GM21576 (cell line): ENCODE measurements around the gene CNTN4.

Experiments
- ATAC-seq: cut with Tn5 transposase; IDR thresholded peaks from one replicate; pipeline ENCODE4 v1.9.1; 2021; ENCODE audit warnings: mild to moderate bottlenecking, moderate library complexity; ENCODE audit not compliant: unreplicated experiment

CNTN4 gene

DNA sequence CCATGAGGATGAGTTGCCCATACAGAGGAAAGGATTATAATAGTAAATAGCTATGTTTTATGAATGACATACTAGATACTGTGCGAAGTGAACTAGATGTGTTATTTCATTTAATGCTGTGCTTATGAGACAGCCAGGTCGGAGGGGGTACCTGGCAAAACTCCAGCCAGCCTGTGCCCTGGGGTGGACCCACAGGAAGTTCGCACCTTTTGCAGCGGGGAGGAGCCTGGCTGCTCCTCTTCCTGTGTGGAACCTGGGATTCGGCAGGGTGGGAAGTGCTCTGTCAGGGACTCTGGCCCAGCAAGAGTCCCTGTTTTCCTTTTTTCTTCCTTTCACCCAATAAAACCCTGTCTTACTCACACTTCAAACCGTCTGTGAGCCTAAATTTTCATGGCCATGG lies 559.3 kb downstream of the CNTN4 start:
- ATAC-seq: no peak

GRCh38 chr3:2659896-2660295 lies 561.2 kb downstream of the CNTN4 start:
- ATAC-seq: no peak

DNA sequence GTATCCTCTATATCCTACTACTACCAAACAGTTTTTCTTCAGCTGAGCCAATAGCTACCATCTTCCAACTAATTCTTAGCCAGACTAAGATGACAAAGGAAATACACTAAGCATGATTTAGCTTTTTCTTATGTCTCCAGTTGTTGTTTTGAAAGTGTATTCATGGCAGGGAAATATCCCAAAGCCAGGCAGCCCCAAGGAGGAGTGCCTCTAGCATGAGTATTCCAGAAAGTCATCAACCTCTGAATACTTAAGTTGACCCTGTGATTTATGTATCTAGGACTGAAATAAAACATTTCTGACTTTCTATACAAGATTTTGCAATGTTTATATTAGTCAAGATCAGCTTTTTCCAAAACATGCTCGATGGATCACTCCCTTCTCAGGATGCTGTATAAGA lies 562.4 kb downstream of the CNTN4 start:
- ATAC-seq: no peak

DNA sequence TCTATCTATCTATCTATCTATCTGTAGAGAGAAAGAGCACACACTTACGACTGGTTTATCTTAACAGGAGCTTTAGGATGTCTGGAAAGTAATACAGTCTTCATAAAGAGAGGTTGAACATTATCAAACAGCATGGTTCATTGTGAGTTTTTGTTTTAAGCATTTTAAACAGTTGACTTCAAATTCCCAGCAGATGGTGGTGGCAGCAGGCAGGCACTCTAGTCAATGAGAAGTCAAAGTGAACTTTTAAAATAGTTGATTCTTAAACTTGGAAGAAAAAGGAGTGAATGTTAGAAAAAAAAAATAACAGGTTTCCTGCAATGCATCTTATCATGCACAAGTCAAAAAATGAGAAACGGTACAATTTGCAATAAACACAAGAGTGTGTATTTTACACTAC lies 578.8 kb downstream of the CNTN4 start:
- ATAC-seq: no peak

DNA sequence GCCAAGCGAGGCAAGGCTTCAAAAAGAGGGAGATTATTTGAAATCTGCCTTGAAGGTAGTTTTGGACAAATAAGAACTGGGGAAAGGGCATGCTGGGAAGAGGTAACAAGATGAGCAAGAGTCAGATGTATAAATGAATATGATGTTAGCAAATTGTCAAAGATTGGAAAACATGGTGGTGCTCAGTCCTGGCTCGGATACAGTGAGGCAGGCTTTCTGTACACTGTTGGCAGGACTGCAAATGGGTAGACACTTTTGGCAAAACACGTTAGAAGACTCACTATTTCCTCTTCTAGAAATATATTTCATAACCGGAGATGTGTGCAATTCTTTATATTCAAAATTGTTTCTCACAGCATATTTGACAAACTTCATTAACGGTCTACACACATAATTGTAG lies 581.6 kb downstream of the CNTN4 start:
- no peak for ATAC-seq

DNA sequence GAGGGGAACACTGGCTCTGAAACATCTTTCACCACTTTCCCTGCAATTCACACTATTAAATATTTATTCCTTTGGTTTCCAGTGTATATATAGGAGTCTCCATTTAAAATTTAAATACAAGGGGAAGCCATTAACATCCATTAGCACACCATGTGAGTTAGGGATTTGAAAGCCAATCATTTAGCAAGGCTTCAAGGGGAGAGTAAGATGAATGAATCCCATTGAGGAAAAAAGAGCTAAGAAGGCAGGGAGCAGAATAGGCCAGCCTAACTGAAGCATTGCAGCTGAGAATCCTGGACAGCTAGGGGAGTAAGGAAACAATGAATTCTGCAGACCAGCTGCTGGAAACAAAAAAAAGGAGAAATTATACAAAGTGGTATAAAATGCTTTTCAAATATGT lies 585.4 kb downstream of the CNTN4 start:
- ATAC-seq: no peak

DNA sequence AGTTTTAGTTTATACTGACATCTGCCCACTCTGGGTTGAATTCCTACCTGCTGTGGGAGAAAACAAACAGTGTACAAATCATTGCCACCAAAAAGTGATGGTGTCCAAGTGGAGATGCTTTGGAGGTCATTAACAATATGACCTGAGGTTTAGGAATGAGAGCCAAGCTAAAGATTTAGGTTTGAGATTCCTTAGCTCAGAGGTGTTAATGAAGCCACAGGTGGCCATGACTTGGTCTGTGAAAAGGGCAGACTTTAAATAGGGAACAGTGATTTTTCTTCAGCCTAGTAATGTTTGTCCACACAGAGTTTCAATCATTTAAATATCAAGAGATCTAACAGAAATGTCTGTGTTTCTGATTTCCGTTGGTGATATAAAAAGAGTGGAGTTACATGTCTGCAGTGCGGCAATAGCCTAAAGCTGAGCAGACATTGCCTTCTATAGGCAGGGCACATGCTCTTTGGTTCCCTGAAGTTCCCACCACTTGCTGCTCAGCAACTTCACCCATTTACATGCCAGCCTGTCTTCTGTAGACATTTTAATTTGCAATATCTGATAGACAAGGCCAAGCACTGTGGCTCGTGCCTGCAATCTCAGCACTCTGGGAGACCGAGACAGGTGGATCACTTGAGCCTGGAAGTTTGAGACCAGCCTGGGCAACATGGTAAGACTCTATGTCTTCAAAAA lies 588.3 kb downstream of the CNTN4 start:
- no peak for ATAC-seq

GRCh38 chr3:2697589-2697988 lies 598.9 kb downstream of the CNTN4 start:
- no peak for ATAC-seq

- ATAC-seq: no peak
Measured at GRCh38 chr3:2701471-2701870, 602.8 kb downstream of the CNTN4 start.

DNA sequence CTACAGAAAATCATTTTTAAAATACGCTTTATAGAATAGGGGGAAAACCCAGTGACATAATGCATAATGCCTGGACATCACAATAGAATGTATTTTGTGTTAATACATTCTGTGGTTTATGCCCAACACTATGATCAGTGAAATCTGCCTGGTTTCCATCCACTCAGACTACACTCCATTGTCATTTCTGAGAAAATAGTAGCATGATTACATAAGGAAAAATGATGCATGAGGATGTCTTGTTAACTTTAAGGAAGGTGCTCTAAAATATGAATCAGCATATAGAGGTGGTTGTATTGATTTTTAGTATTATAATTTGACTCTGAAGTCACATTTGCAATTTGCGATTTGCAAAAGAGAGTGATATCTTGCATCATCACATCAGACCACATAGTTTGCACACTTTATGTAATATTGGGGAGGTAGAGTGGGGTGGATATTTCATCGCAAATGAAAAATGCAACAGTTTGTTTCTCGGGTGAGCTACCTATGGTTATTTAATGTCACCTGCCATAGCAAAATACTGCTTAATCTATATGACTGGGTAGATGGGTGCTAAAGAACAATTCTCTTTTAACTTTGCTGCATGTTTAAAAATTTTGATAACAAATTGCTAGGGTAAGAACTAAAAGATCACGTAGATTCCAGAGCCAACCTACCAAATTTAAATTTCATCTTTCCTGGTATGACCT lies 607.6 kb downstream of the CNTN4 start:
- ATAC-seq: no peak

GRCh38 chr3:2706836-2707210 lies 608.2 kb downstream of the CNTN4 start:
- no peak for ATAC-seq

GRCh38 chr3:2711081-2711480 lies 612.4 kb downstream of the CNTN4 start:
- ATAC-seq: no peak

DNA sequence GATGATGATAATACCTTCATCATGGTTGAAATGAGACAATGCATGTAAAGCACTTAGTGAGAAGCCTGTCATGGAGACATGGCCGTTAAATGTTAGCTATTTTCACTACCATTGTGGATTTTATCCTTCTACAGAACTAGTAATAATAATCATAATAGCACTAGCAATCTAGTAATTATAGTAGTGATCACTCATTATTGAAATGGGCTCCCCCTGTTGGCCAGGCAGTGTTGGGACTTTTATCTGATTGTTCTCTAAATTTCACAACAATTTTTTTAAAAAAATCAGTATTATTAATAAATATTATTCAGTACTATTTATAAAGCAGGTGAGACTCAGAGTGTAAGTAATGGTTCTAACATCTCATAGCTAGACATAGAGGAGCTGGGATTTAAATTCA lies 615.3 kb downstream of the CNTN4 start:
- no peak for ATAC-seq

- ATAC-seq: no peak
Measured at GRCh38 chr3:2714834-2715233, 616.2 kb downstream of the CNTN4 start.

GRCh38 chr3:2727101-2727500 lies 628.4 kb downstream of the CNTN4 start:
- no peak for ATAC-seq

DNA sequence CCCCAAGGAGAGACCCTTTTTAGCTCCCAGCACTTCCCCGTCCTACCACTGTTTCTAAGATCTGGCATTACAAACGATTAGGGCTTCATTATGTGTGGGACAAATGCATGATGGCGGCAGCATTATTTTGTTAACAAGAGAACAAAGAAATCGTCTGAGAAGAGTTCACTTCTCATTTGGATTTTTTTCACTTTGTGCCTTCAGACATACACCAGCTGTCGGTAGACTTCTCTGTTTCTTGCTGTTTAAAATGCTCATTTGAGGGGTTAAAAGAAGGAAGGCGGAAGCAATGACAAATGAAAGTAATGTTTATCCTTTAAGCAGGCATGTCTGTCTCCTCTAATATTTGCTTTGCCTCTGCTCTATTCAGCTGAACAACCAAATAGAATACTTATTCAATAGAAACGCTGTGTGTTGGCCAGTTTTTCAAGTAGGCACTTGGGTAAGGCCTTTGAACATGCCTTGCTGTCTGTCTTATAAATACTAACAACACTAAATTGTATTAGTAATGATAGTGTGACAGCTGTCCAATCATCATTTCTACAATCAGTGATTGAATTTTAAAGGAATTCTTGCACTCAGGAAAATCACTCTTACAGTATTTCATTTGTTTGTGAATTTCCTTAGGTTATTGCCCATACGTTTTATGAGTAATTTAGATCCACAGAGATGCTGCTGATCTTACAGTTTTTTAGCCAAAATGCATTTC lies 629.1 kb downstream of the CNTN4 start:
- ATAC-seq: no peak

DNA sequence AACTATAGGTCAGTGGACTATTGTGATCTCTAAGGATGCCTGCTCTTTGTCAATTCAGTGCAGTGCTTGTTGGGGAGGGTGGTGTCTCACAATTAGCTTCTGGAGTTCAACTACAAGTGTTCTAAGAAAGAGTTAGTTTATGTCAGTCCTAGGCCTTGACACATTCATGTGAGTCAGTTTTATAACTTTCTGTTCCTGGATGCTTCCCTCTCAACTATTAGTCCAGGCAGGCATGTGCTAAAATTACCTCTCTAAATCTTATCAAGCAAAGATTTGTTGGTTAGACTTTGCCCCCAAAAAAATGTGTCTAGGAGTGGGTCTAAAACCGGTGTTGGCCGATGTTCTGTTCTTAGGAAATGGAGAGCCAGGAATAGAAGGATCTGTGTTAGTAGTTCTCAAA lies 633.2 kb downstream of the CNTN4 start:
- ATAC-seq: no peak

DNA sequence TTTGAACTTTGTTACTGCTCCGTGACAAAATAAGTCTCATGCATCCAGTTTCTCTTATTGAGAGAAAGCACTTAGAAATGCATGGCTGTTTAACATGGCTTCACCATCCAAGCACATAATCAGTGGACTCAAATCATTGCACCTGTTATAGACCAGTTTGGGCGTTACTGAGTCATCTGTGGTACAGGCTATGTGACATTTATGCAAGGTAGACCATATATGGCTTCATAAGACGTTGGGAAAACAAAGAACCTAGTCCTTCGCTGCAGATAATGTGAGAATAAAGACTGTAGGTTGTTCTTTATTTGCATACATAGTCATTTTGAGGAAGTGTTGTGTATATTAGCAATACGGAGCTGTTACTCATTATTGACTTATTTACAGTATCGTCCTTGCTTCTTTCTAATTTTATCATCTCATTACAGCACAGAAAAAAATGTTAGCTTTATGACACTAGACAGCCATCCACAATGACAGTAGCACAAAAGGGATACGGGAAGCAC lies 636.8 kb downstream of the CNTN4 start:
- no peak for ATAC-seq

GRCh38 chr3:2741516-2741915 lies 642.9 kb downstream of the CNTN4 start:
- ATAC-seq: no peak

GRCh38 chr3:2765002-2765579 lies 666.4 kb downstream of the CNTN4 start:
- peak; percentile 67 for ATAC-seq

DNA sequence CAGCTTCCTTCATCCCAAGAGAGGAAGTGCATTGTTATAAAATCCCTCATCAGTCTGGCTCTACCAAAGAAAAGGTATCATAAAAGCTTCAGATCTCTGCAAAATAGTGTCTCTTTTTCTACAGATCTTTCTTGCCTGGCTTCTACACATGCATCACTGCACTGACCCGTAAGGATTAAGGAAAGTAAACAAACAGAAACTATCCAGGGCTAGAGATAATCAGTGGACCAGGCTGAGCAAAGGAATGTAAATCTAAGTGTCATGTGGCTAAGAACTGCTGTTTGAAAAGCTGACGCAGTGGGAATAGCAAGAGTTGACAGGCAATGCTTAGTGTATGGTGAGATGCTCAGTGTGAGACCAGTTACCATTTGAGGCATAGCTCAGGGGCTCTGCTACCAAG lies 671.8 kb downstream of the CNTN4 start:
- ATAC-seq: no peak

DNA sequence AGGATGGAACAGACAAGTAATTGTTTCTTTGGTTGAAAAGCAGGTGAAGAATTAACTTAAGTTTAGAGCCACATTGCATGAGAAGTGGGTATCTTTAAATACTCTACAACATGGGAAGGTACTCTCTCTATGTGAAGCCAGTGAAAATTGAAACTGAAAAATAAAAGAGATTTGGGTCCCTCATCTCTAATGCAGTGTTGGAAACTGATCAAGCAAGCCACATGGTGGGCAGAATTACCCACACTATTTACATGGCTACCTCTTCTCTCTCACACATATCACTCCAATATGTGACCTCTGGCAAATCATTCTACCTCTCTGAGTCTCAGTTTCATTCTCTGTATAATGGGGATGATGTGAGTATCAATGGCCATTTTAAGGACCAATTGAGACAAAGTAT lies 672.5 kb downstream of the CNTN4 start:
- ATAC-seq: no peak
